ENCODE measurements around the gene PPP1R14B. TPM values are rescaled to one million over a fixed set of nuclear protein-coding genes. Genes with fewer than 3 reads are reported as not detected.

PPP1R14B gene
- total and polyA plus RNA-seq, 2 of the 13 experiments (the other 11 are each of a cell fraction or from before 2014, with no cell fraction given): 110 to 148 TPM

DNA sequence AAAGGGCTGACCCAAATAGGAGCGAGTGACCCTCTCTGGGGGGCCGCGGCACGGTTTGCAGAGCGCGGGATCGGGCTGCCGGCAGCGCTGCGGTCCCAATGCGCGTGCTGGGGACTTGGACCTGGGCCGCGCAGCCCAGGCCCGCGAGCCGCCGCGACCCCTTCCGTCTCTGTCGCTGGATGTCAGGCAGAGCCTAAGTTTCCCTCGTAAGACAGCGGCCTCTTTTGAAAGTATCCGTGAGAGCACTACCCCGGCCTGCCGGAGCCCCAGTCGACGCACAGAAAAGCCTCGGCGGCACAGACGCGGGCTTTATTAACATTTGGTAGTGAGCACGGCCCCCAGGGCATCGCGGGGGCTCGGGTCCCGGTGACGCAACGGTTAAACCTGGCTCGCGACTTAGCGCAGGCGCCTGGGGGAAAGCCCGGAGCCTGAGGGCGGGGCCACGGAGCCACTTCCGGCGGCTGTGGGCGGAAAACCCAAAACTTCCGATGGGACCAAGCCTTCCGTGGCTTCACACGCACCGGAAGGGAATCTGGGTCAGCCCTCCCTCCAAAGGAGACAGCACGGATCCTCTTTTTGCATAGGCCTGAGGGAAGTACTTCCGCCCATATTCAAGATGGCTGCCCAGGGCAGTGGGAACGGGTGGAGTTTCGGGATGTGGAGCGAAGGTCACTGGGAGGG lies 22.9 kb upstream of the PPP1R14B start (continued):
- TF ChIP-seq ZNF75D (CRISPR knock-in tag; IDR thresholded peaks at IDR 0.05; ENCODE audit: borderline replicate concordance) (no peak), FIP1L1 (IDR thresholded peaks at IDR 0.05; ENCODE audit: borderline replicate concordance, insufficient read depth, low read depth, low read length) (no peak; the same call in 1 of the 2 replicates), ZNF557 (CRISPR knock-in tag; IDR thresholded peaks at IDR 0.05) (peak; percentile 49; the same call in 1 of the 2 replicates), ZNF660 (CRISPR knock-in tag; IDR thresholded peaks at IDR 0.05; ENCODE audit: borderline replicate concordance, low read depth) (no peak), ZNF747 (CRISPR knock-in tag; IDR thresholded peaks at IDR 0.05; ENCODE audit: borderline replicate concordance) (peak; percentile 54; the same call in 1 of the 2 replicates), ZNF34 (CRISPR knock-in tag; IDR thresholded peaks at IDR 0.05; ENCODE audit: borderline replicate concordance) (no peak), PHF5A (CRISPR knock-in tag; IDR thresholded peaks at IDR 0.05; ENCODE audit: low read depth, unreplicated experiment) (no peak), HMG20B (CRISPR knock-in tag; conservative IDR thresholded peaks at IDR 0.05) (peak; percentile 12; the same call in 1 of the 2 replicates), PCBP1 (IDR thresholded peaks at IDR 0.05; ENCODE audit: borderline replicate concordance, low read depth, low read length) (no peak), ZNF12 (CRISPR knock-in tag; IDR thresholded peaks at IDR 0.05) (no peak), SKI (IDR thresholded peaks at IDR 0.05; ENCODE audit: partially characterized antibody) (peak; percentile 12), ZNF703 (CRISPR knock-in tag; IDR thresholded peaks at IDR 0.05; ENCODE audit: borderline replicate concordance) (peak; percentile 17; the same call in 1 of the 2 replicates), ZNF180 (CRISPR knock-in tag; IDR thresholded peaks at IDR 0.05; ENCODE audit: borderline replicate concordance, low read depth) (no peak), ZNF775 (CRISPR knock-in tag; IDR thresholded peaks at IDR 0.05; ENCODE audit: borderline replicate concordance) (no peak), ZNF326 (CRISPR knock-in tag; IDR thresholded peaks at IDR 0.05; ENCODE audit: borderline replicate concordance) (0 out of 2 replicates have a peak, but pooled peaks have one; percentile 23), NR2F6 (IDR thresholded peaks at IDR 0.05) (peak; percentile 52), NR2F6 (CRISPR knock-in tag; IDR thresholded peaks at IDR 0.05) (peak; percentile 83), ZNF253 (CRISPR knock-in tag; IDR thresholded peaks at IDR 0.05; ENCODE audit: borderline replicate concordance) (no peak)
- TF ChIP-seq, protein P1, sequence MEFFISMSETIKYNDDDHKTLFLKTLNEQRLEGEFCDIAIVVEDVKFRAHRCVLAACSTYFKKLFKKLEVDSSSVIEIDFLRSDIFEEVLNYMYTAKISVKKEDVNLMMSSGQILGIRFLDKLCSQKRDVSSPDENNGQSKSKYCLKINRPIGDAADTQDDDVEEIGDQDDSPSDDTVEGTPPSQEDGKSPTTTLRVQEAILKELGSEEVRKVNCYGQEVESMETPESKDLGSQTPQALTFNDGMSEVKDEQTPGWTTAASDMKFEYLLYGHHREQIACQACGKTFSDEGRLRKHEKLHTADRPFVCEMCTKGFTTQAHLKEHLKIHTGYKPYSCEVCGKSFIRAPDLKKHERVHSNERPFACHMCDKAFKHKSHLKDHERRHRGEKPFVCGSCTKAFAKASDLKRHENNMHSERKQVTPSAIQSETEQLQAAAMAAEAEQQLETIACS (CRISPR knock-in tag; IDR thresholded peaks at IDR 0.05): peak; percentile 71; the same call in 1 of the 2 replicates
- TF ChIP-seq, protein P2, sequence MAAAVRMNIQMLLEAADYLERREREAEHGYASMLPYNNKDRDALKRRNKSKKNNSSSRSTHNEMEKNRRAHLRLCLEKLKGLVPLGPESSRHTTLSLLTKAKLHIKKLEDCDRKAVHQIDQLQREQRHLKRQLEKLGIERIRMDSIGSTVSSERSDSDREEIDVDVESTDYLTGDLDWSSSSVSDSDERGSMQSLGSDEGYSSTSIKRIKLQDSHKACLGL (CRISPR knock-in tag; IDR thresholded peaks at IDR 0.05): no peak; the same call in 1 of the 2 replicates
- TF ChIP-seq, protein P3, sequence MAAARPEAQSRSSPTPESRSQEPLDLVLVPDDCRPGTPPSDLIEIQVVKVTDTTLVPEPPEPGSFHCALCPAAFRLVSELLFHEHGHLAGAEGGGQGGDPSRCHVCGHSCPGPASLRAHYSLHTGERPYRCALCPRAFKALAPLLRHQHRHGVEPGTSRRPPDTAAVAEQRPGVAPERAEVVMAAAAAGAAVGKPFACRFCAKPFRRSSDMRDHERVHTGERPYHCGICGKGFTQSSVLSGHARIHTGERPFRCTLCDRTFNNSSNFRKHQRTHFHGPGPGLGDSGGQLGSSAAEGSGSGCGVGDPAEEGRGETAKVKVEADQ (CRISPR knock-in tag; IDR thresholded peaks at IDR 0.05; ENCODE audit: borderline replicate concordance): no peak
- TF ChIP-seq, protein P4, sequence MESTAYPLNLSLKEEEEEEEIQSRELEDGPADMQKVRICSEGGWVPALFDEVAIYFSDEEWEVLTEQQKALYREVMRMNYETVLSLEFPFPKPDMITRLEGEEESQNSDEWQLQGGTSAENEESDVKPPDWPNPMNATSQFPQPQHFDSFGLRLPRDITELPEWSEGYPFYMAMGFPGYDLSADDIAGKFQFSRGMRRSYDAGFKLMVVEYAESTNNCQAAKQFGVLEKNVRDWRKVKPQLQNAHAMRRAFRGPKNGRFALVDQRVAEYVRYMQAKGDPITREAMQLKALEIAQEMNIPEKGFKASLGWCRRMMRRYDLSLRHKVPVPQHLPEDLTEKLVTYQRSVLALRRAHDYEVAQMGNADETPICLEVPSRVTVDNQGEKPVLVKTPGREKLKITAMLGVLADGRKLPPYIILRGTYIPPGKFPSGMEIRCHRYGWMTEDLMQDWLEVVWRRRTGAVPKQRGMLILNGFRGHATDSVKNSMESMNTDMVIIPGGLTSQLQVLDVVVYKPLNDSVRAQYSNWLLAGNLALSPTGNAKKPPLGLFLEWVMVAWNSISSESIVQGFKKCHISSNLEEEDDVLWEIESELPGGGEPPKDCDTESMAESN (CRISPR knock-in tag; conservative IDR thresholded peaks at IDR 0.05): no peak

Measured in HepG2 (cell line).